Muscle layer of colon (tissue), 2 donors: Measurements from ENCODE around the gene SMURF2.

Experiments used
- H3K27ac ChIP-seq: one replicate; pipeline ENCODE4 v1.7.0; 2013; ENCODE audit warnings: low read depth, mild to moderate bottlenecking, low read length, moderate library complexity
- H3K27me3 ChIP-seq, 2 donors: one replicate each; pipeline ENCODE4 v1.7.0; 2013; ENCODE audit warnings: low read length in 2 of 2, mild to moderate bottlenecking in 2 of 2; ENCODE audit not compliant: insufficient read depth in 2 of 2, control insufficient read depth in 1 of 2
- H3K36me3 ChIP-seq: one replicate; pipeline ENCODE4 v1.7.0; 2013; ENCODE audit warnings: mild to moderate bottlenecking, low read length; ENCODE audit not compliant: insufficient read depth
- H3K4me1 ChIP-seq: one replicate; pipeline ENCODE4 v1.7.0; 2013; ENCODE audit warnings: mild to moderate bottlenecking, low read length; ENCODE audit not compliant: insufficient read depth
- H3K4me3 ChIP-seq, 2 donors: one replicate each; pipeline ENCODE4 v1.7.0; 2013; ENCODE audit warnings: low read length in 2 of 2, low read depth in 1 of 2, mild to moderate bottlenecking in 1 of 2, moderate library complexity in 1 of 2
- H3K9ac ChIP-seq: one replicate; pipeline ENCODE4 v1.7.0; 2013; ENCODE audit warnings: low read length
- H3K9me3 ChIP-seq: one replicate; pipeline ENCODE4 v1.7.0; 2013; ENCODE audit warnings: mild to moderate bottlenecking, low read length
- donor health status: abdominal sarcoma.
- donor health status: Adenocarcinoma of cecum.

SMURF2 gene

DNA sequence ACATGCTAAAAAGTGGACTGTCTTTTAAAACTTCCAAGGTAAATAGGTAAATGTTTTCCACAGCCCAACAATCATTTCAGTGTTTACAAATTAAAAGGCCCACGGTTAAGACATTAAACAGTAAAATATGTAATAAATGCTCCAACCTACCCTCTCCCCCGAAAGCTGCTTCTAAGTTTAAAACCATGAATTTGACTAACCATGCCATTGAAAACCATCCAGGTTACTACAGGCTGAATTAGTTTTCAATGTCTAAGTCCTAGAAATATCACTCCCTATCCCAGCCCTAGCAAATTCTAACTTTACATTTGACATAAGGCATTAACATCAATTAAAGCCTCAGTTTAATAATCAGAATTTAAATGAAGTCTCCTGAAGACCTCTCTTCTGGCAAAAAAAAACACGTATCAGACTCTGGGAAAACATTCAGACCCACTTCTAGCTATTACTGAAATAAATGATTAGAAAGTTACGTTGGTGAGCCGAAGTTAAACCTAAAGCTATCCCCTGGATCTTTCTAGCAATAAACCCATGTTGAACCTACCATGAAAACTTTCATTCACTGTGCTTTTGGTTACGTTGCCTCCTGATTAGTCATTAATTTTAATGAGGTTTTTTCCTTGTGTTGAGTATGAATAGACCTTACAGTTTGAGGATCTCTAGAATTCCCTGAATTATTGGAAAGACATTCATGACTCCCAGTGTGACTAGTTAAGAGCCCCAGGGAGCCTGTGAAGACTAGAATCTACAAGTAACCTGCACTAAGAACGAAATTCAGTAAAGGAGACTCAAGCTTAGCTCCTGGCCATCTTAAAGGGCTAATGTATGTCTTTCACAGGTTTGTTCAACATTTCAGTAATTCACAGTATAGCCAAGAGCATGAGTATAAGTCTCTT is 163.6 kb downstream of the SMURF2 start:
- Histone ChIP-seq H3K4me3 (no peak overlapping the region), H3K9me3 (no peaks in the 10 kb centered on the region), H3K36me3 (peaks cover 61% of the 10 kb centered on the region), H3K9ac (no peak overlapping the region), H3K27ac (no peak overlapping the region), H3K4me1 (peaks cover 59% of the 10 kb centered on the region), H3K27me3 (no peaks in the 10 kb centered on the region)

- Histone ChIP-seq H3K9ac (peak overlapping the region; percentile 36), H3K27me3 (no peaks in the 10 kb centered on the region), H3K4me1 (peaks cover 50% of the 10 kb centered on the region), H3K36me3 (peaks cover 59% of the 10 kb centered on the region), H3K4me3 (peak overlapping the region; percentile 73), H3K9me3 (no peaks in the 10 kb centered on the region), H3K27ac (peak overlapping the region; percentile 79)
These were observed 164.5 kb downstream of the SMURF2 start for GRCh38 chr17:64497565-64498035.

DNA sequence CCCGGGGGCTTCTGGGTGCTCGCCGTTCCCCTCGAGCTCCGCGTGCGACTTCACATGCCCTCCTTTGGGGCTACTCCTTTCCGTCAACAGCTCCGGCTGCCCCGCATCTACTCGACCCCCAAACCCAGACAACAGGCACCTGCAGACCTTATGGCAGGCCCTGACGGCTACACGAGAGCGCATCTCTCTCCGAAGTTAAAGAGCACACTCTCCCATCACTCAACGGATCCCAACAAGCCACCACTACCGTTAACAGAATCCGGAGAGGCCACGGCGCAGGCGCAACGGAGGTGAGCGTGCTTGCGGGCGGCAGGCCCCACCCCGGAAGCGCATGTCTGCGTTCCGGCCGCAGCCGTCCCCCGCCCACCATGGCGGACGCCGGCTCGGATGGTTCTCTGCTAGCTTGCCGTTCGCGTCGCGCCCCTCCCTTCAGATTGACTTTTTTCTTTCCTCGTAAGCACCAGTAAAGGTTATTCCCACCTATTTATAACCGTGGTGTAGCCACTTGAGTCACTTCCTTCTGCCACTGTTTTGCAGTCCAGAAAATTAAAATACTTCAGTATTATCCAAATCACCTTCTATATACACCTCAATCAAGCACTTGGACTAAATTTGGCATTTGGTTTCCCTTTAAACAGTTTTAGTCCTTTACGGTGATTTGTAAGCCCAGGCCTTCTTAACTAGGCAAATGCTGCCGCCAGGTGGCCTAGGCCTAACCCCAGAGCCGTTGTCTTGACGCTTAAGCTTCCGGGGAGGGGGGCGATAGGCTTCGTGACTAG is 165.1 kb downstream of the SMURF2 start, which contains the start of gene POLG2:
POLG2 (minus strand) TSS at position 269 of the 779 bp plus-strand sequence; CDS start at position 183, 86 bp downstream.
- H3K9me3 ChIP-seq: no peaks in the 10 kb centered on the region
- H3K4me1 ChIP-seq: peaks cover 43% of the 10 kb centered on the region
- peak within 1 kb of the TSS; percentile 79 for H3K27ac ChIP-seq
- H3K36me3 ChIP-seq: peaks cover 53% of the 10 kb centered on the region
- H3K4me3 ChIP-seq: peak within 1 kb of the TSS; percentile 73
- no peaks in the 10 kb centered on the region for H3K27me3 ChIP-seq
- peak within 1 kb of the TSS; percentile 44 for H3K9ac ChIP-seq

- Histone ChIP-seq H3K36me3 (peaks cover 48% of the 10 kb centered on the region), H3K4me1 (peaks cover 38% of the 10 kb centered on the region)
These were observed 165.7 kb downstream of the SMURF2 start for GRCh38 chr17:64496348-64496785.

More at GRCh38 chr17:64496348-64496785, 165.7 kb downstream of the SMURF2 start:
- H3K27ac ChIP-seq: peak overlapping the region; percentile 79
- no peaks in the 10 kb centered on the region for H3K27me3 ChIP-seq
- H3K4me3 ChIP-seq: peak overlapping the region; percentile 73
- H3K9me3 ChIP-seq: no peaks in the 10 kb centered on the region
- H3K9ac ChIP-seq: peak overlapping the region; percentile 44
